SU-DHL-6 (cell line): ENCODE data around the gene SHMT1.

Source experiments
- H2AFZ ChIP-seq: fragments of 200-600 bp; sonication (generic); 2 replicates; pipeline ENCODE4 v1.6.1; 2014; ENCODE audit warnings: low read depth, mild to moderate bottlenecking, moderate library complexity, mixed read lengths, antibody characterized with exemption, low read length; ENCODE audit not compliant: severe bottlenecking
- H3F3A ChIP-seq: fragments of 200-600 bp; shearing (Covaris generic); 2 replicates; pipeline ENCODE4 v1.6.0; 2016; ENCODE audit warnings: antibody characterized with exemption, mild to moderate bottlenecking; ENCODE audit not compliant: insufficient read depth
- H3K27ac ChIP-seq: fragments of 200-600 bp; sonication (generic); 2 replicates; pipeline ENCODE4 v1.5.1; 2016; ENCODE audit warnings: low read depth, mild to moderate bottlenecking, low read length, moderate library complexity, mixed read lengths
- H3K27me3 ChIP-seq: fragments of 200-600 bp; sonication (generic), shearing (Covaris generic); 2 replicates; pipeline ENCODE4 v1.6.0; 2014; ENCODE audit warnings: mild to moderate bottlenecking, low read length
- H3K36me3 ChIP-seq: fragments of 200-600 bp; sonication (generic); 2 replicates; pipeline ENCODE4 v1.6.1; 2014; ENCODE audit warnings: mild to moderate bottlenecking, low read length, mixed read lengths
- H3K4me2 ChIP-seq: fragments of 300-600, 200-600 bp; shearing (Covaris generic), sonication (generic); 2 replicates; pipeline ENCODE4 v1.6.0; 2014; ENCODE audit warnings: low read length, low read depth, mild to moderate bottlenecking; ENCODE audit not compliant: poor library complexity, severe bottlenecking
- H3K4me3 ChIP-seq: fragments of 200-600 bp; sonication (generic); 2 replicates; pipeline ENCODE4 v1.5.1; 2014; ENCODE audit warnings: antibody characterized with exemption, low read length, mild to moderate bottlenecking, mixed read lengths; ENCODE audit not compliant: insufficient read depth, poor library complexity, severe bottlenecking
- H3K79me2 ChIP-seq: fragments of 200-600 bp; sonication (generic); 2 replicates; pipeline ENCODE4 v1.6.1; 2014; ENCODE audit warnings: mild to moderate bottlenecking, low read length, moderate library complexity; ENCODE audit not compliant: insufficient read depth
- H3K9ac ChIP-seq: fragments of 200-600 bp; sonication (generic); 2 replicates; pipeline ENCODE4 v1.7.0; 2014; ENCODE audit warnings: mild to moderate bottlenecking, low read length
- H3K9me2 ChIP-seq: fragments of 200-600 bp; sonication (generic); replicated peaks from 2 replicates; pipeline ENCODE4 v1.6.1; 2014; ENCODE audit warnings: low read length; ENCODE audit not compliant: insufficient read depth
- H3K9me3 ChIP-seq: fragments of 200-600 bp; sonication (generic); 2 replicates; pipeline ENCODE4 v1.6.1; 2014; ENCODE audit warnings: low read length, mixed read lengths; ENCODE audit not compliant: insufficient read depth
- H4K20me1 ChIP-seq: fragments of 200-600 bp; sonication (generic); 2 replicates; pipeline ENCODE4 v1.6.1; 2014; ENCODE audit warnings: low read depth, mild to moderate bottlenecking, antibody characterized with exemption, low read length, moderate library complexity, mixed read lengths
- EZH2phosphoT487 ChIP-seq: fragments of 200-600 bp; sonication (generic), shearing (Covaris generic); conservative IDR thresholded peaks from 2 replicates; pipeline ENCODE4 v1.6.1; 2018; ENCODE audit warnings: mild to moderate bottlenecking, antibody characterized with exemption, low read length, moderate library complexity, mixed read lengths
- TF ChIP-seq, protein P1 (sequence below): fragments of 200-600 bp; sonication (generic); IDR thresholded peaks from one replicate; pipeline ENCODE4 v1.5.1; 2017; ENCODE audit warnings: antibody characterized with exemption, mild to moderate bottlenecking, low read length, moderate library complexity; ENCODE audit not compliant: insufficient read depth, poor library complexity, severe bottlenecking

SHMT1 gene

DNA sequence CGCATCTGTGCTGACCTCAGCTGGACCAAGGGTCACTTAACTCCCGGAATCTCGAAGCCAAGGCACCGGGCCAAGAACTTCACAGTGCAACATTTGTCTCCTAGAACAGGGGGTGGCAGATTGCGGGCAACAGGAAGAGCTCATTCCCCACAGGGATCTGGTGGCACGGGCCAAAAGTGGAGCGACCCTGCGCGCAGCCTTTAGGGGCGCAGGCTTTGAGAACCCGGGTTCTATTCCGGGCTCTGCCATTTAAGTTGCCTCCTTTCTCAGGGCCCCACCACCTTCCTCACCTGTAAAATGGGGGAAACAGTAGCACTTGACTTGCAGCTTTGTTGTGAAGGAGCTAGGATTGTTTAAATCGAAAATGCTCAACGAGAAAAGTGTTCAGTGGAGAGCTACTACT lies 651 bp downstream of the SHMT1 start:
- Histone ChIP-seq H4K20me1 (no peaks in the 10 kb centered on the region), H2AFZ (peak overlapping the region; percentile 81), H3K4me2 (peak overlapping the region; percentile 65), H3K36me3 (no peaks in the 10 kb centered on the region), H3K27ac (peak overlapping the region; percentile 51), H3K9me3 (no peaks in the 10 kb centered on the region), H3K4me3 (peak overlapping the region; percentile 80), H3F3A (no peaks in the 10 kb centered on the region), H3K27me3 (no peaks in the 10 kb centered on the region), H3K9ac (peak overlapping the region; percentile 86), H3K79me2 (peaks cover 32% of the 10 kb centered on the region), H3K9me2 (no peaks in the 10 kb centered on the region)
- TF ChIP-seq, protein P1, sequence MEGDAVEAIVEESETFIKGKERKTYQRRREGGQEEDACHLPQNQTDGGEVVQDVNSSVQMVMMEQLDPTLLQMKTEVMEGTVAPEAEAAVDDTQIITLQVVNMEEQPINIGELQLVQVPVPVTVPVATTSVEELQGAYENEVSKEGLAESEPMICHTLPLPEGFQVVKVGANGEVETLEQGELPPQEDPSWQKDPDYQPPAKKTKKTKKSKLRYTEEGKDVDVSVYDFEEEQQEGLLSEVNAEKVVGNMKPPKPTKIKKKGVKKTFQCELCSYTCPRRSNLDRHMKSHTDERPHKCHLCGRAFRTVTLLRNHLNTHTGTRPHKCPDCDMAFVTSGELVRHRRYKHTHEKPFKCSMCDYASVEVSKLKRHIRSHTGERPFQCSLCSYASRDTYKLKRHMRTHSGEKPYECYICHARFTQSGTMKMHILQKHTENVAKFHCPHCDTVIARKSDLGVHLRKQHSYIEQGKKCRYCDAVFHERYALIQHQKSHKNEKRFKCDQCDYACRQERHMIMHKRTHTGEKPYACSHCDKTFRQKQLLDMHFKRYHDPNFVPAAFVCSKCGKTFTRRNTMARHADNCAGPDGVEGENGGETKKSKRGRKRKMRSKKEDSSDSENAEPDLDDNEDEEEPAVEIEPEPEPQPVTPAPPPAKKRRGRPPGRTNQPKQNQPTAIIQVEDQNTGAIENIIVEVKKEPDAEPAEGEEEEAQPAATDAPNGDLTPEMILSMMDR, result no peak
- no peak for TF ChIP-seq EZH2phosphoT487

GRCh38 chr17:18361837-18362697 lies 1.3 kb downstream of the SHMT1 start:
- Histone ChIP-seq H2AFZ (no peak overlapping the region), H3K79me2 (peaks cover 38% of the 10 kb centered on the region), H3K9me3 (no peaks in the 10 kb centered on the region), H3F3A (no peaks in the 10 kb centered on the region), H3K36me3 (no peaks in the 10 kb centered on the region), H3K27me3 (no peaks in the 10 kb centered on the region), H3K27ac (peak overlapping the region; percentile 51; the same call in 1 of the 2 replicates), H3K4me3 (peak overlapping the region; percentile 80), H3K9me2 (no peaks in the 10 kb centered on the region), H3K9ac (peak overlapping the region; percentile 86), H4K20me1 (no peaks in the 10 kb centered on the region), H3K4me2 (peak overlapping the region; percentile 65)
- TF ChIP-seq, protein P1, result no peak
- no peak for TF ChIP-seq EZH2phosphoT487

DNA sequence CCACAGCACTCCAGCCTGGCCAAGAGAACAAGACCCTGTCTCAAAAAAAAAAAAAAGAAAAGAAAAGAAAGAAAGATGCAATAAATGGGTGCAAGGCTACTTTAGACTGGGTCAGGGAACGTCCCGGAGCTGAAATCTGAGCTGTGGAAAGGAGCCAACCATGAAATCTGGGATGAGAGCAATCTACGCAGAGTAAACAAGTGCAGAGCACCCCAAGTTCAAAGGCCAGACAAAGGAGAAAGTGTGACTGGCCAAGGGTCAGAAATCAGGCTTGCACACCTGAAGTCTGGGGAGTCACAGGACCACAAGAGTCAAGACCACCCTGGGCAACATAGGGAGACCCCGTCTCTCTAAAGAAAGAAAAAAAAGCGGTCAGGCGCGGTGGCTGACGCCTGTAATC lies 2.8 kb downstream of the SHMT1 start:
- H3K4me2 ChIP-seq, result no peak overlapping the region
- H3F3A ChIP-seq, result no peaks in the 10 kb centered on the region
- peaks cover 2% of the 10 kb centered on the region; the same call in 1 of the 2 replicates for H3K36me3 ChIP-seq
- H2AFZ ChIP-seq, result no peak overlapping the region
- no peaks in the 10 kb centered on the region for H3K9me3 ChIP-seq
- H3K27me3 ChIP-seq, result no peaks in the 10 kb centered on the region
- H3K9ac ChIP-seq, result no peak overlapping the region
- H3K27ac ChIP-seq, result no peak overlapping the region
- H3K79me2 ChIP-seq, result peaks cover 38% of the 10 kb centered on the region
- TF ChIP-seq EZH2phosphoT487, result no peak
- no peaks in the 10 kb centered on the region for H3K9me2 ChIP-seq
- no peak overlapping the region for H3K4me3 ChIP-seq
- H4K20me1 ChIP-seq, result no peaks in the 10 kb centered on the region

- peaks cover 22% of the 10 kb centered on the region; the same call in 1 of the 2 replicates for H3K79me2 ChIP-seq
- no peaks in the 10 kb centered on the region for H3F3A ChIP-seq
- no peaks in the 10 kb centered on the region for H3K9me2 ChIP-seq
- H4K20me1 ChIP-seq, result no peaks in the 10 kb centered on the region
- H3K4me3 ChIP-seq, result no peak overlapping the region
- peaks cover 10% of the 10 kb centered on the region; the same call in 1 of the 2 replicates for H3K36me3 ChIP-seq
- no peaks in the 10 kb centered on the region for H3K27me3 ChIP-seq
- no peaks in the 10 kb centered on the region for H3K9me3 ChIP-seq
- no peak overlapping the region for H3K27ac ChIP-seq
- TF ChIP-seq, protein P1, result no peak
- no peak for TF ChIP-seq EZH2phosphoT487
- H3K9ac ChIP-seq, result no peak overlapping the region
- no peak overlapping the region for H2AFZ ChIP-seq
- no peak overlapping the region for H3K4me2 ChIP-seq
Measured at GRCh38 chr17:18356624-18357023, 6.7 kb downstream of the SHMT1 start.
